Measurements from ENCODE around the gene AXL. TPM values are rescaled to one million over a fixed set of nuclear protein-coding genes. Genes with fewer than 3 reads are reported as not detected.

AXL gene
- total and polyA plus RNA-seq, 2 of the 8 experiments (the other 6 are each of a cell fraction or from before 2014, with no cell fraction given) = 35.3 to 51.0 TPM

DNA sequence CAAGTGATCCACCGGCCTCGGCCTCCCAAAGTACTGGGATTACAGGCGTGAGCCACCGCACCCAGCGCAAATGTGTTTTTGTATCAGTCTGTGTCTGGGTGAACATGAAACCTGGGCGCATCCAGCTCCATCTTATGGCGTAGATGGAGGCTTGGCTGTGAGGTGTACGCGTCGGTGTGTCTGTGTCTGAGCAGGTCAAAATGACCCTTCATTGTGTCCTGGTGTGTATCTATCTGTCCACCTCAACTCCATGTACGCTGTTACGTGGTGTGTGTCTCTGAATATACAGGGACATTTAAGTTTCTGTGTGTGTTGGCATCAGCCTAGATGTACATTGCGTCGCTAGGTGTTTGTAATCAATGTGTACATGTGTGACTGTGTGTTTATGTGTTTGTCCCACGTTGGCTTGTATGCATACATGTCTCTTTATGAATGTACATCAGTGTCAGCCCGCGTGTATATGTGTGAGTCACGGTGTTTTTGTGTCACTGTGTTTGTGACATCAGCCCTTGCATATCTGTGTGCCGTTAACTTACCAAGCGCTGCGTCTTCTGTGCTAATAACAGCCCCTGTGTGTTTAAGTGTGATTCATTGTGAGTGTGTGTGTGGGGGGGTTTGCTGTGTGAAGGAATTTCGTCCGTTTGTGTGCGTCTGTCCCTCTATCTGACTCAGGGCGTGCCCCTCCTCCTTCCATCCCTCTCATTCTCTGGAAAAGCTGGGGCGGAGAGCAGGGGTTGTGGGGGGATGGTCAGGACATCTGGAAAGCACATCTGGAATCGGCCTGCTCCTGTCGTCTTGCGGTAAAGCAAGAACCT, 6.4 kb downstream of the AXL start:
- H3K9me3 ChIP-seq (ENCODE audit: insufficient read depth in 2 of 2, low read depth in 1 of 2, low read length in 1 of 2) = no peaks in the 10 kb centered on the region
- H4K20me1 ChIP-seq (replicated peaks in 1 of 2; ENCODE audit: control insufficient read depth in 1 of 2, insufficient read depth in 2 of 2, low read length in 2 of 2) = peaks cover 0 to 9% of the 10 kb centered on the region in 2 experiments
- peaks cover 8 to 26% (median 19%) of the 10 kb centered on the region in 4 experiments for H3K4me1 ChIP-seq (replicated peaks in 1 of 4; ENCODE audit: control insufficient read depth in 3 of 4, insufficient read depth in 4 of 4, low read length in 3 of 4)
- peak overlapping the region; percentile 21; the same call in 1 of the 2 replicates for H2BK15ac ChIP-seq (ENCODE audit: low read length)
- peaks cover 15% of the 10 kb centered on the region for H3K23me2 ChIP-seq (ENCODE audit: low read depth, low read length)
- H2AK5ac ChIP-seq (ENCODE audit: low read depth, low read length) = peak overlapping the region; percentile 97
- H3K18ac ChIP-seq (ENCODE audit: extremely low read depth, low read length) = peak overlapping the region; percentile 84
- H3K27ac ChIP-seq (ENCODE audit: low read depth, low read length) = peak overlapping the region; percentile 54; the same call in 1 of the 2 replicates
- no peaks in the 10 kb centered on the region for H3K27me3 ChIP-seq (replicated peaks in 1 of 4; ENCODE audit: control insufficient read depth in 3 of 4, extremely low read depth in 1 of 4, insufficient read depth in 3 of 4, low read length in 3 of 4)
- FAIRE-seq = no peak
- peak overlapping the region; percentile 98 for H2BK12ac ChIP-seq (ENCODE audit: low read depth, low read length)
- WGBS, 2 experiments (ENCODE audit: extremely low coverage in 1 of 2, insufficient coverage in 1 of 2, insufficient read length in 1 of 2, insufficient replicate concordance in 2 of 2, low coverage in 1 of 2, low lambda C conversion rate in 2 of 2, missing lambda C conversion rate in 1 of 2) = 64% methylated on average over 29 of the region's 29 CpGs; no CpG with 5 or more reads in 1 of the 2 experiments
- no peak overlapping the region for H3K23ac ChIP-seq (ENCODE audit: insufficient read length)
- H2BK5ac ChIP-seq (ENCODE audit: low read depth, low read length) = peak overlapping the region; percentile 21
- H3K79me1 ChIP-seq (ENCODE audit: low read depth, low read length) = peaks cover 10% of the 10 kb centered on the region
- peaks cover 0 to 12% of the 10 kb centered on the region in 2 experiments; a peak in 2 of 4 replicates for H3K79me2 ChIP-seq (ENCODE audit: control insufficient read depth in 1 of 2, insufficient read depth in 2 of 2, low read length in 2 of 2)
- peak overlapping the region; percentile 81 for H4K91ac ChIP-seq (replicated peaks; ENCODE audit: insufficient read length, low read length)
- CTCF ChIA-PET (ENCODE audit: partially characterized antibody) = interaction anchor here (0.7 to 1.5 kb wide), 5 partner anchors 22 to 37 kb away, joined by 3 to 6 read pairs (median 3); no protein-coding TSS in a partner anchor
- H4K8ac ChIP-seq (ENCODE audit: extremely low read depth, insufficient read depth, low read length) = peak overlapping the region; percentile 89; the same call in 1 of the 2 replicates
- peak overlapping the region; percentile 24 to 56 (median 38); a peak in 7 of 8 replicates for H3K4me3 ChIP-seq (ENCODE audit: extremely low read depth in 1 of 4, insufficient read depth in 2 of 4, low read depth in 3 of 4, low read length in 4 of 4)
- DNase-seq (ENCODE audit: low read depth in 1 of 2, low spot score in 2 of 2) = peak in 1 of 2 experiments; percentile 47
- H2BK20ac ChIP-seq (ENCODE audit: low read length) = peak overlapping the region; percentile 53; the same call in 1 of the 2 replicates
- H3K56ac ChIP-seq (replicated peaks; ENCODE audit: insufficient read length, low read depth, low read length) = no peak overlapping the region
- H3K14ac ChIP-seq (ENCODE audit: insufficient read length) = no peak overlapping the region
- peak overlapping the region; percentile 2 for H4K5ac ChIP-seq (ENCODE audit: insufficient read length, low read depth, low read length)
- peak overlapping the region; percentile 71 to 93 for H3K4me2 ChIP-seq (ENCODE audit: insufficient read depth in 1 of 2, low read depth in 2 of 2, low read length in 2 of 2)
- peak overlapping the region; percentile 6 for H2BK120ac ChIP-seq (replicated peaks; ENCODE audit: low read depth, low read length)
- peak overlapping the region; percentile 15 for H3K4ac ChIP-seq (replicated peaks; ENCODE audit: insufficient read length, low read depth, low read length)
- POLR2A ChIA-PET (ENCODE audit: partially characterized antibody) = interaction anchor here (1.0 to 4.7 kb wide), 15 partner anchors 11 to 534 kb away, joined by 3 to 66 read pairs (median 4); partner anchors contain the start of gene HNRNPUL1
- no peak overlapping the region for H2AFZ ChIP-seq (ENCODE audit: low read length)
- peaks cover 0 to 20% (median 3%) of the 10 kb centered on the region in 4 experiments; a peak in 4 of 8 replicates for H3K36me3 ChIP-seq (ENCODE audit: control insufficient read depth in 2 of 4, insufficient read depth in 4 of 4, low read length in 3 of 4)
- H3K9ac ChIP-seq (replicated peaks in 1 of 4; ENCODE audit: extremely low read depth in 1 of 4, low read depth in 3 of 4, low read length in 3 of 4) = peak overlapping the region in 2 of 4 experiments; percentile 20 to 58; a peak in 4 of 7 replicates
- TF ChIP-seq PHF8 (conservative IDR thresholded peaks at IDR 0.05; ENCODE audit: low read depth, low read length) = no peak
- TF ChIP-seq CHD2 (IDR thresholded peaks at IDR 0.05; ENCODE audit: low read length) = no peak
- peak; percentile 50; the same call in 1 of the 2 replicates for TF ChIP-seq POLR2AphosphoS5 (IDR thresholded peaks at IDR 0.05; ENCODE audit: low read depth, low read length)
- 0 out of 2 replicates have a peak, but pooled peaks have one; percentile 25 for TF ChIP-seq SP1 (IDR thresholded peaks at IDR 0.05; ENCODE audit: low read depth, low read length)
- no peak for TF ChIP-seq BACH1 (IDR thresholded peaks at IDR 0.05; ENCODE audit: low read length)
- no peak for TF ChIP-seq FOSL1 (IDR thresholded peaks at IDR 0.05; ENCODE audit: insufficient read depth, low read depth, low read length)
- TF ChIP-seq GABPA (IDR thresholded peaks at IDR 0.05; ENCODE audit: borderline replicate concordance, insufficient read depth, low read length) = no peak
- TF ChIP-seq, protein P1, sequence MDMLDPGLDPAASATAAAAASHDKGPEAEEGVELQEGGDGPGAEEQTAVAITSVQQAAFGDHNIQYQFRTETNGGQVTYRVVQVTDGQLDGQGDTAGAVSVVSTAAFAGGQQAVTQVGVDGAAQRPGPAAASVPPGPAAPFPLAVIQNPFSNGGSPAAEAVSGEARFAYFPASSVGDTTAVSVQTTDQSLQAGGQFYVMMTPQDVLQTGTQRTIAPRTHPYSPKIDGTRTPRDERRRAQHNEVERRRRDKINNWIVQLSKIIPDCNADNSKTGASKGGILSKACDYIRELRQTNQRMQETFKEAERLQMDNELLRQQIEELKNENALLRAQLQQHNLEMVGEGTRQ (IDR thresholded peaks at IDR 0.05; ENCODE audit: low read length) = no peak
- TF ChIP-seq NRF1 (IDR thresholded peaks at IDR 0.05; ENCODE audit: low read depth, low read length) = no peak
- no peak for TF ChIP-seq TAF1 (IDR thresholded peaks at IDR 0.05; ENCODE audit: low read depth, low read length)

All from H1 (cell line).